ENCODE results near the gene OSBPL3.

DNA sequence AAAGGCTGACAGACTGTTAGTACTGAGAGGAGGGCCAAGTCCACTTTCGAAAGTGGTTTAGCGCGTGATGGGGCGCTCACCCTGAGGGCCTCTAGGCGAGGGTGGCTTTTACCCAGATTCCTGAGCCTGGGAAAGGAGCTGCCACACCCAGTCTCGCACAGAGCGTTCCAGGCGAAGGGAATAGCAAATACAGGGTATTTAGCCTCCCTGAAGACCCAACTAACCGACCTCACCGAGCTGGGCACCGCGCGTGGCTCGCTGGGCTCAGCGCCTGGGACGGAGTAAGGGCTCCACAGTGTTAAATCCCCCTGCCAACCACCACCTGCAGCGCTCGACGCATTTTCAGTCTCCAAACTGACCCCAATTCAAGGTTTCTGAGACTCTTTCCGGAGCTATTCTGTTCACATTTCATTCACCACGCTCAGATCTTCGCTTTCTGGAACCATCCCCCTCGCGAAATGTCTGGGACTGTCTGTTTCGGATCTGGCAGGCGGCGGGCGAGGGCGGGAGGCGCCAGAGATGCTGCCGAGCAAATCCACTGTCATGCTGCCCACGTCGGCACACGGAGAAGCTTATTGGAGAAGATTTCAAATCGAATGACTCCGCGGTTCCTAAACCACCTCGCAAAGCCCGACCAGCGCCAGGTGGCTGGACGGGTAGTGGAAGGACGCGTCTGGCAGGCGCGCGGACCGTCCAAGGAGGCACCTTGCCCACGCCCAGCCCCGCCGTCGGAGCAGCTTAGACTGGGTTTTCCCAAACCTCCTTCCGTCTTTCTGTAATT lies 1.4 kb upstream of the OSBPL3 start:
- TF ChIP-seq POLR2AphosphoS5 (IDR thresholded peaks at IDR 0.05; ENCODE audit: low read depth, low read length) (no peak), TAF1 (IDR thresholded peaks at IDR 0.05; ENCODE audit: low read depth, low read length) (no peak), POLR2A (IDR thresholded peaks at IDR 0.05; ENCODE audit: low read depth, low read length) (no peak; the same call in 1 of the 2 replicates)
